Measurements from ENCODE around the gene DCTD. TPM values are rescaled to one million over a fixed set of nuclear protein-coding genes. Genes with fewer than 3 reads are reported as not detected.

DCTD gene
- total and polyA plus RNA-seq, 2 of the 13 experiments (the other 11 are each of a cell fraction or from before 2014, with no cell fraction given) = 85.1 to 95.3 TPM

DNA sequence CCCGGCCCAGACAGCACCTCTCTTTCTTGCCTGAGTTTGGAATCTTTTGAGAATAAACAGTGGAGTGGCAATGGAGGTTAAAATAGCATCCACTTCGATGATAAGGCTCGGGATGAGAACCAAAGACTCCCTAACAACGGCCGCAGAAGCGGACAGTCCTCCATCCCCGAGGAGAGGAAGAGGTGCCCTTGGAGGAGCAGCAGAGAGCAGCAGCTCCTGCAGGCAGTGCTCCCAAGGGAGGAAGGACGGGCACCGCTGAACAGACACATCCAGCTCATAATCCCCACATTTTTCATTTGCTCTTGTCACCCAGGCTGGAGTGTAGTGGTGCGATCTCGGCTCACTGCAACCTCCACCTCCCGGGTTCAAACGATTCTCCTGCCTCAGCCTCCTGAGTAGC lies 61.3 kb downstream of the DCTD start:
- ATAC-seq (no peak), DNase-seq (ENCODE audit: low spot score) (no peak), FAIRE-seq (no peak)
- H3K27me3 ChIP-seq (ENCODE audit: control insufficient read depth in 1 of 2, insufficient read depth in 2 of 2, low read length in 2 of 2) = no peaks in the 10 kb centered on the region
- H4K20me1 ChIP-seq (ENCODE audit: insufficient read depth, low read length) = no peaks in the 10 kb centered on the region
- peak overlapping the region; percentile 37; the same call in 1 of the 2 replicates for H3K4me2 ChIP-seq (ENCODE audit: low read depth, low read length)
- CTCF ChIA-PET (ENCODE audit: low intra/inter-chr PET ratio, low total read pairs) = no interaction called here
- peaks cover 16% of the 10 kb centered on the region for H3K9me3 ChIP-seq (ENCODE audit: low read length)
- no peaks in the 10 kb centered on the region for H3K79me2 ChIP-seq (ENCODE audit: insufficient read depth, low read length)
- in situ Hi-C loops (cut with HindIII; ENCODE audit: extremely low pct_ligation_motif_present, low pct_unique_long_range_greater_than_20kb) = no loop called here
- no peak overlapping the region; a peak in 1 of 6 replicates for H3K4me3 ChIP-seq (replicated peaks in 1 of 3; ENCODE audit: insufficient read depth in 1 of 3, low read depth in 2 of 3, low read length in 3 of 3)
- intact Hi-C loops (cut with micrococcal nuclease; ENCODE audit: unreplicated experiment) = no loop called here
- 86% methylated on average over 11 of the region's 13 CpGs for WGBS (ENCODE audit: low lambda C conversion rate)
- POLR2A ChIA-PET = interaction anchor here (1.2 kb wide), 1 partner anchor 42 kb away, joined by 4 read pairs; no protein-coding TSS in a partner anchor
- TF ChIP-seq ZNF263 (CRISPR knock-in tag; IDR thresholded peaks at IDR 0.05) = peak; percentile 85
- TF ChIP-seq, protein P1, sequence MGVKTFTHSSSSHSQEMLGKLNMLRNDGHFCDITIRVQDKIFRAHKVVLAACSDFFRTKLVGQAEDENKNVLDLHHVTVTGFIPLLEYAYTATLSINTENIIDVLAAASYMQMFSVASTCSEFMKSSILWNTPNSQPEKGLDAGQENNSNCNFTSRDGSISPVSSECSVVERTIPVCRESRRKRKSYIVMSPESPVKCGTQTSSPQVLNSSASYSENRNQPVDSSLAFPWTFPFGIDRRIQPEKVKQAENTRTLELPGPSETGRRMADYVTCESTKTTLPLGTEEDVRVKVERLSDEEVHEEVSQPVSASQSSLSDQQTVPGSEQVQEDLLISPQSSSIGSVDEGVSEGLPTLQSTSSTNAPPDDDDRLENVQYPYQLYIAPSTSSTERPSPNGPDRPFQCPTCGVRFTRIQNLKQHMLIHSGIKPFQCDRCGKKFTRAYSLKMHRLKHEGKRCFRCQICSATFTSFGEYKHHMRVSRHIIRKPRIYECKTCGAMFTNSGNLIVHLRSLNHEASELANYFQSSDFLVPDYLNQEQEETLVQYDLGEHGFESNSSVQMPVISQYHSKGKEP (CRISPR knock-in tag; IDR thresholded peaks at IDR 0.05) = no peak
- no peak overlapping the region for H2AFZ ChIP-seq (ENCODE audit: low read length)
- BruUV-seq (replicated peaks) = no TSS peak
- no peak overlapping the region for H3K9ac ChIP-seq (ENCODE audit: insufficient read depth, low read depth, low read length)
- peaks cover 23% of the 10 kb centered on the region for H3K4me1 ChIP-seq (ENCODE audit: insufficient read depth, low read length)
- no peak overlapping the region for H3K27ac ChIP-seq (ENCODE audit: extremely low read length, insufficient read depth, low read length)
- H3K36me3 ChIP-seq (replicated peaks in 1 of 2; ENCODE audit: control insufficient read depth in 1 of 2, insufficient read depth in 2 of 2, low read length in 2 of 2) = no peaks in the 10 kb centered on the region

DNA sequence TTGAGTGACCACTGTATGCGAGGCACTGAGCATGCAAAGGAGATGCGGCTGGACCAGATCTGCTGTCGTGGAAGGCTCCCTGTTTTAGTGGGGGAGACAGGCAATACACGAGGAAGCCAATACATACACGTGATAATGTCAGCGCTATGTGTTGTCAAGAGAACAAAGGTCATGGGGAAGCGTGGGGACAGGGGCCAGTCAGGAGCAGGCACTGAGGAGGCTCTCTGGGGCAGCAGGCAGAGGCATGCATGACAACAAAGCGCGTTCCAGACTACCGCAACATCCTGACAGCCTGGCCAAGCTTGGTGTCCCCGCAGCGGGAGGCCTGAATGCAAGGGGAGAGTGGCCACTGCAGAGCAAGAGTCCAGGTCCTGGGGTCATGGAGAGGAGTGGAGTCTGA lies 61.9 kb downstream of the DCTD start:
- intact Hi-C loops (cut with micrococcal nuclease; ENCODE audit: unreplicated experiment) (no loop called here), in situ Hi-C loops (cut with HindIII; ENCODE audit: extremely low pct_ligation_motif_present, low pct_unique_long_range_greater_than_20kb) (no loop called here)
- POLR2A ChIA-PET = interaction anchor here (1.2 to 1.5 kb wide), 2 partner anchors 26 to 43 kb away, joined by 4 read pairs; no protein-coding TSS in a partner anchor
- no peaks in the 10 kb centered on the region for H3K27me3 ChIP-seq (ENCODE audit: control insufficient read depth in 1 of 2, insufficient read depth in 2 of 2, low read length in 2 of 2)
- FAIRE-seq (no peak), ATAC-seq (peak; percentile 96), DNase-seq (ENCODE audit: low spot score) (peak; percentile 67)
- BruUV-seq (replicated peaks) = no TSS peak
- H4K20me1 ChIP-seq (ENCODE audit: insufficient read depth, low read length) = no peaks in the 10 kb centered on the region
- no peak overlapping the region for H2AFZ ChIP-seq (ENCODE audit: low read length)
- peak overlapping the region; percentile 23 for H3K27ac ChIP-seq (ENCODE audit: extremely low read length, insufficient read depth, low read length)
- H3K4me3 ChIP-seq (replicated peaks in 1 of 3; ENCODE audit: insufficient read depth in 1 of 3, low read depth in 2 of 3, low read length in 3 of 3) = peak overlapping the region in 1 of 3 experiments; percentile 14; a peak in 1 of 6 replicates
- H3K9me3 ChIP-seq (ENCODE audit: low read length) = peaks cover 16% of the 10 kb centered on the region
- H3K4me2 ChIP-seq (ENCODE audit: low read depth, low read length) = peak overlapping the region; percentile 37
- H3K79me2 ChIP-seq (ENCODE audit: insufficient read depth, low read length) = no peaks in the 10 kb centered on the region
- 26% methylated on average over 12 of the region's 12 CpGs for WGBS (ENCODE audit: low lambda C conversion rate)
- CTCF ChIA-PET (ENCODE audit: low intra/inter-chr PET ratio, low total read pairs) = no interaction called here
- peaks cover 23% of the 10 kb centered on the region for H3K4me1 ChIP-seq (ENCODE audit: insufficient read depth, low read length)
- H3K9ac ChIP-seq (ENCODE audit: insufficient read depth, low read depth, low read length) = no peak overlapping the region
- no peaks in the 10 kb centered on the region for H3K36me3 ChIP-seq (replicated peaks in 1 of 2; ENCODE audit: control insufficient read depth in 1 of 2, insufficient read depth in 2 of 2, low read length in 2 of 2)
- TF ChIP-seq HNRNPL (IDR thresholded peaks at IDR 0.05; ENCODE audit: low read depth, low read length) (no peak), NR2F6 (IDR thresholded peaks at IDR 0.05) (peak; percentile 39; the same call in 1 of the 2 replicates), NR2F6 (CRISPR knock-in tag; IDR thresholded peaks at IDR 0.05) (peak; percentile 81), KMT2B (CRISPR knock-in tag; IDR thresholded peaks at IDR 0.05) (no peak), SNAI1 (CRISPR knock-in tag; IDR thresholded peaks at IDR 0.05; ENCODE audit: borderline replicate concordance) (no peak), ZMAT3 (CRISPR knock-in tag; conservative IDR thresholded peaks at IDR 0.05) (0 out of 2 replicates have a peak, but pooled peaks have one; percentile 24), FOSL2 (CRISPR knock-in tag; IDR thresholded peaks at IDR 0.05) (peak; percentile 52), ZNF761 (CRISPR knock-in tag; conservative IDR thresholded peaks at IDR 0.05) (0 out of 2 replicates have a peak, but pooled peaks have one; percentile 27), ZNF547 (CRISPR knock-in tag; IDR thresholded peaks at IDR 0.05) (0 out of 2 replicates have a peak, but pooled peaks have one; percentile 20), KDM5A (IDR thresholded peaks at IDR 0.05; ENCODE audit: borderline replicate concordance, low read length) (no peak), ATF1 (CRISPR knock-in tag; IDR thresholded peaks at IDR 0.05) (no peak)
- TF ChIP-seq, protein P2, sequence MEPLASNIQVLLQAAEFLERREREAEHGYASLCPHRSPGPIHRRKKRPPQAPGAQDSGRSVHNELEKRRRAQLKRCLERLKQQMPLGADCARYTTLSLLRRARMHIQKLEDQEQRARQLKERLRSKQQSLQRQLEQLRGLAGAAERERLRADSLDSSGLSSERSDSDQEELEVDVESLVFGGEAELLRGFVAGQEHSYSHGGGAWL (CRISPR knock-in tag; IDR thresholded peaks at IDR 0.05) = 0 out of 2 replicates have a peak, but pooled peaks have one; percentile 16
- TF ChIP-seq, protein P3, sequence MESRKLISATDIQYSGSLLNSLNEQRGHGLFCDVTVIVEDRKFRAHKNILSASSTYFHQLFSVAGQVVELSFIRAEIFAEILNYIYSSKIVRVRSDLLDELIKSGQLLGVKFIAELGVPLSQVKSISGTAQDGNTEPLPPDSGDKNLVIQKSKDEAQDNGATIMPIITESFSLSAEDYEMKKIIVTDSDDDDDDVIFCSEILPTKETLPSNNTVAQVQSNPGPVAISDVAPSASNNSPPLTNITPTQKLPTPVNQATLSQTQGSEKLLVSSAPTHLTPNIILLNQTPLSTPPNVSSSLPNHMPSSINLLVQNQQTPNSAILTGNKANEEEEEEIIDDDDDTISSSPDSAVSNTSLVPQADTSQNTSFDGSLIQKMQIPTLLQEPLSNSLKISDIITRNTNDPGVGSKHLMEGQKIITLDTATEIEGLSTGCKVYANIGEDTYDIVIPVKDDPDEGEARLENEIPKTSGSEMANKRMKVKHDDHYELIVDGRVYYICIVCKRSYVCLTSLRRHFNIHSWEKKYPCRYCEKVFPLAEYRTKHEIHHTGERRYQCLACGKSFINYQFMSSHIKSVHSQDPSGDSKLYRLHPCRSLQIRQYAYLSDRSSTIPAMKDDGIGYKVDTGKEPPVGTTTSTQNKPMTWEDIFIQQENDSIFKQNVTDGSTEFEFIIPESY (CRISPR knock-in tag; IDR thresholded peaks at IDR 0.05) = peak; percentile 57; the same call in 1 of the 2 replicates

Measured in HepG2 (cell line).